Mucosa of descending colon (tissue), 3 donors: ENCODE data around the gene POFUT1. TPM values are rescaled to one million over a fixed set of nuclear protein-coding genes. Genes with fewer than 3 reads are reported as not detected.
"Not testable (repeated sequence)": the region's sequence is repeated elsewhere in the genome, so short reads cannot be mapped to it uniquely, and the experiment has no call there.

ENCODE experiments used
- ATAC-seq: fragments of 200-7000 bp; cut with Tn5 transposase; one replicate; pipeline ENCODE4 v1.9.1; 2020; ENCODE audit warnings: mild to moderate bottlenecking, moderate library complexity
- DNase-seq, 3 donors: peaks; one replicate each; pipeline ENCODE4 v3.0.0-alpha.2; 2020
- H3K36me3 ChIP-seq: fragments of 200-600 bp; one replicate; pipeline ENCODE4 v1.8.0; 2021; ENCODE audit warnings: low read depth, mild to moderate bottlenecking
- H3K4me1 ChIP-seq: fragments of 200-600 bp; one replicate; pipeline ENCODE4 v1.8.0; 2021; ENCODE audit warnings: low read depth, mild to moderate bottlenecking
- H3K4me3 ChIP-seq: fragments of 200-600 bp; one replicate; pipeline ENCODE4 v1.8.0; 2021; ENCODE audit warnings: mild to moderate bottlenecking
- H3K9me3 ChIP-seq: fragments of 200-600 bp; one replicate; pipeline ENCODE4 v1.8.0; 2021; ENCODE audit warnings: mild to moderate bottlenecking
- intact Hi-C, 2 donors: fragments of 100-400 bp; cut with DNase I in 1 of 2; cut with micrococcal nuclease in 1 of 2; formaldehyde crosslinking; loops; one replicate each; pipeline versions ENCODE4 v1.11.0 to v1.11.1; 2022; cut with DNase I, micrococcal nuclease
- total RNA-seq, 3 donors: library from RNA; stranded (reverse); fragmentation: NEBNext Ultra II Directional in 2 of 3; extraction: Animal tissue kit (Norgen Biotek cat#: 25700) in 2 of 3; gene quantifications; one replicate each; pipeline versions ENCODE4 v1.2.1 to v1.2.4, GENCODE V29; 2021 to 2023
- TF ChIP-seq, protein P1 (sequence below): fragments of 200-600 bp; IDR thresholded peaks from one replicate; pipeline ENCODE4 v1.8.0; 2022; ENCODE audit warnings: antibody characterized with exemption, mild to moderate bottlenecking
- donor health status: DM: no; HTN: no; CAD: no; lungs with moderate emphysema.
- donor health status: DM: no; HTN: no; CAD: no.
- donor health status: DM: no; HTN: yes; CAD: no.

POFUT1 gene
- total RNA-seq, 3 donors from 2014 or later, result 35.5 to 48.5 (median 44.8) TPM

DNA sequence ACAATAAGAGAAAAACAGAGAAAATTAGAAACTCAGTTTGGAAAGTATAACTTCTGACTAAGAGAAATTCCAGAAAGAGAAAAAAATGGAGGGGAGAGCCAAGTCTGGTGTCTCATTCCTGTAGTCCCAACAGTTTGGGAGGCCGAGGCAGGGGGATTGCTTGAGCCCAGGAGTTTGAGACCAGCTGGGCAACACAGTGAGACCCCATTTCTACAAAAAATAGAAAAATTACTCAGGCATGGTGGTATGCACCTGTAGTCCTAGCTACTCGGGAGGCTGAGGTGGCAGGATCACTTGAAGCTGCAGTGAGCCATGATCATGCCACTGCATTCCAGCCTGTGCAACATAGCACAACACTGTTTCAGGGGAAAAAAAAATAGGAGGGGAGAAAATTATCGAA, 66.7 kb downstream of the POFUT1 start:
- DNase-seq, result no peak
- TF ChIP-seq, protein P1, sequence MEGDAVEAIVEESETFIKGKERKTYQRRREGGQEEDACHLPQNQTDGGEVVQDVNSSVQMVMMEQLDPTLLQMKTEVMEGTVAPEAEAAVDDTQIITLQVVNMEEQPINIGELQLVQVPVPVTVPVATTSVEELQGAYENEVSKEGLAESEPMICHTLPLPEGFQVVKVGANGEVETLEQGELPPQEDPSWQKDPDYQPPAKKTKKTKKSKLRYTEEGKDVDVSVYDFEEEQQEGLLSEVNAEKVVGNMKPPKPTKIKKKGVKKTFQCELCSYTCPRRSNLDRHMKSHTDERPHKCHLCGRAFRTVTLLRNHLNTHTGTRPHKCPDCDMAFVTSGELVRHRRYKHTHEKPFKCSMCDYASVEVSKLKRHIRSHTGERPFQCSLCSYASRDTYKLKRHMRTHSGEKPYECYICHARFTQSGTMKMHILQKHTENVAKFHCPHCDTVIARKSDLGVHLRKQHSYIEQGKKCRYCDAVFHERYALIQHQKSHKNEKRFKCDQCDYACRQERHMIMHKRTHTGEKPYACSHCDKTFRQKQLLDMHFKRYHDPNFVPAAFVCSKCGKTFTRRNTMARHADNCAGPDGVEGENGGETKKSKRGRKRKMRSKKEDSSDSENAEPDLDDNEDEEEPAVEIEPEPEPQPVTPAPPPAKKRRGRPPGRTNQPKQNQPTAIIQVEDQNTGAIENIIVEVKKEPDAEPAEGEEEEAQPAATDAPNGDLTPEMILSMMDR, result no peak
- Histone ChIP-seq H3K36me3 (no peaks in the 10 kb centered on the region), H3K9me3 (no peaks in the 10 kb centered on the region), H3K4me1 (peaks cover 9% of the 10 kb centered on the region), H3K4me3 (no peak overlapping the region)
- ATAC-seq, result no peak
- intact Hi-C loops, result no loop called here

DNA sequence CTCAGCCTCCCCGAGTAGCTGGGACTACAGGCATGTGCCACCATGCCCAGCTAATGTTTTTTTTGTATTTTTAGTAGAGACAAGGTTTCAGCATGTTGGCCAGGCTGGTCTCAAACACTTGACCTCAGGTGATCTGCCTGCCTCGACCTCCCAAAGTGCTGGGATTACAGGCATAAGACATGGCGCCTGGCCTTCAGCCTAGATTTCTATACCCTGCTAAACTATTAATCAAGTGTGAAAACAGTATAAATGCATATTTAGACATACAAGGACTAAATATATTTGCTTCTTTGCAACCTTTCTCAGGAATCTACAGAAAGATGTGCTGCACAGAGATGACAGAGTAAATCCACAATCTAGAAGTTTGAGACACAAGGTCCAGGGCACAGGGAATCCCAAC, 67.5 kb downstream of the POFUT1 start:
- H3K4me3 ChIP-seq, ATAC-seq, H3K4me1 ChIP-seq, H3K9me3 ChIP-seq, DNase-seq, intact Hi-C loops, H3K36me3 ChIP-seq: not testable (repeated sequence)

DNA sequence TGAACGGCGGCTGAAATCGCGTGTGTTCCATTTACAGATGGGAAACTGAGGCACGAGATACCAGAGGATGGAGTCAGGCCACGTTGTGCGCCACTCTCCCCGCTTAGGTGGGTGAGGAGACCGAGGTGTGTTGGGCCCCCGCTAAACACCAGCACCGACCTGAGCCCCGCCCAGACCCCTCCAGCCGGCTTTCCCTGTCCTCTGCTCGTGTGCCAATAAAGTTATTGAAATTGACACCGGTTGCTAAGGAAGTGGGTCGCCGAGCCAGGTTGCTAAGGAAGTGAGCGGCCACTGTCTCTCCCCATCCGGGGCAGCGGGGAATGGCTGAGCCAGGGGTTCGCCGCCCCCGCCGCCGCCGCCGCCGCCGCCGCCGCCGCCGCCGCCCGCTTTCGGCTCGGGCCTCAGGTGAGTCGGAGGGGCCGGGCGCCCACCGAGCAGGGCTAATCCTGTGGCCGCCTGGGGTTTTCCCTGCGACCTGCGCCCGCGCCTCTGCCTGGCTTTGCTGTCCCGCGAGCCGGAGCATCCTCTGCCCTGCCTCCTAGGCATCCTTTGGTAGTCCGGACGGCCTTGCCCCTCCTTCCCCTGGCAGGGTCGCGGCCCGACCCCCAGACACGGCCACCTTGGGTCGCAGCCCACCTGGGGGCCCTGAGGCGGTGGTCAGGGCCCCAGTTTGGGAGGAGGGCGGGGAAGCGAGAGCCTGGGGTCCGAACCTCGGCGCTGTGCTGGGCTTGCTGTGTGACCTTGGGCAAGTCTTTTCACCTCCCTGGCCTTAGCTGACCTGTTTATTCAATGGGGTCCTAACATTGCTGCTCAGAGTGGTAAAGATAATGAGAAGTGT, 69.9 kb downstream of the POFUT1 start, which contains the start of gene KIF3B:
Gene KIF3B (plus strand): TSS at position 291 of the 838 bp plus-strand sequence. CDS start 32,127 bp downstream, outside the sequence.
- TF ChIP-seq, protein P1, result no peak

DNA sequence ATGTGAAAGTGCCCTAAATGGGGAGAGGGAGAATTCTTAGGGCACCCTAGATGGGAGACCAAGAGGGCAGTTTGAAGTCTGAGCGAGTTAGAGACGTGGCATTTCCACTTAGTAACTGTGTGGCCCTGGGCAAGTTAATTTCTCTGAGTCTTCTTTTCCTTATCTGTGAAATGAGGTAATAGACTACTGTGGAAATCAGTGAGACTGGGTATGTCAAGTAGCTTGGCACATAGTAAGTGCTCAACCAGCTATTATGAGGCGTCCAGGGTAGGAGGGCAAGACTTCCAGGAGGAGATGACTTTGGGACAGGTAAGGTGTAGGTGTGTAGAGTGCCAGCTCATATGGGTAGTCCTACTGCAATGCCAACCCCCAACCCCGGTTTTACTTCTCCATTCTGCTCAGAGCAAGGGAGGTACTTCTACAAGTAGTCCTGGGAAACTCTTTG, 70.5 kb downstream of the POFUT1 start:
- no peaks in the 10 kb centered on the region for H3K36me3 ChIP-seq
- DNase-seq, result no peak
- intact Hi-C loops, result no loop called here
- peak overlapping the region; percentile 70 for H3K4me3 ChIP-seq
- no peaks in the 10 kb centered on the region for H3K9me3 ChIP-seq
- peak; percentile 52 for ATAC-seq
- TF ChIP-seq, protein P1, result no peak
- peaks cover 9% of the 10 kb centered on the region for H3K4me1 ChIP-seq

More for the DNA sequence above, 69.9 kb downstream of the POFUT1 start, which contains the start of gene KIF3B:
- DNase-seq, result peak; percentile 87 to 93 (median 89)
- no peaks in the 10 kb centered on the region for H3K9me3 ChIP-seq
- H3K36me3 ChIP-seq, result no peaks in the 10 kb centered on the region
- intact Hi-C loops, result no loop called here
- H3K4me1 ChIP-seq, result peaks cover 9% of the 10 kb centered on the region
- ATAC-seq, result peak; percentile 96
- H3K4me3 ChIP-seq, result peak within 1 kb of the TSS; percentile 70

DNA sequence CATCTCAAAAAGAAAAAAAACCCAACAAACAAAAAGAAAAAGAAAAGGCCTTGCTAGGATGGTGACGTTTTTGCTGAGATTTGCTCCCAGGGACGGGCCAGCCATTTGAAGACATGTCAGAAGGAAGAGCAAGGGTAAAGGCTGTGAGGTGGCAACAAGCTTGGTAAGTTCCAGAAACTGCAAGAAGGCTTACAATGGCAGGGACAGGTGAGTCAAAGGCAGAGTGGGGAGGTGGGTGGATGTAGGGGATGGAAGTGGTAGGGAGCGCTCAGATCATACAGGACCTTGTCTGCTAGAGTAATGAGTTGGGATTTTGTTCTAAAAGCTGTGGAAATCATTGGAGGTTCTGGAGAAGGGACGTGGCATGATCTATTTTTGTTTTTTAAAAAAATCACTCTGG, 74.0 kb downstream of the POFUT1 start:
- Histone ChIP-seq H3K4me3 (no peak overlapping the region), H3K4me1 (peaks cover 16% of the 10 kb centered on the region), H3K9me3 (no peaks in the 10 kb centered on the region), H3K36me3 (no peaks in the 10 kb centered on the region)
- intact Hi-C loops, result no loop called here
- TF ChIP-seq, protein P1, result no peak
- DNase-seq, result no peak
- ATAC-seq, result no peak

DNA sequence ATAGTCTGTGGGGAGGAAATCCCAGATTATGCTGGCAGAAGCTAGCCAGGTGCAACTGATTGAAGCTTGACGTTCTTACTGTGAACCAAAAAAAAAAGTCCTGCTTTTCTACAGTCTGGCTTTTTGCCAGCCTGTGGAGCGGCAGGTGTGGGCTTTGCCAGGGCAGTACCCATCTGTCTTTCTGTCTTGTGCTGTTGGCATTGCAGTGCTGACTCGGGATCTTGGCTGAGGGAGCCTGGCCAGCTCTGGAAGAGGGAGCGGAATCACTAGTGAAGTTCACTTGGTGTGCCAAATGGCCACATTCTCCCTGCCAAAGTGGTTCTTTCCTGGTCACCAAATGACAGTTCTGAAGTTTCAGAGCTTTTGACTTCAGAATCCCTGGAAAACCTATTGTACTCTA, 74.8 kb downstream of the POFUT1 start:
- intact Hi-C loops, result no loop called here
- H3K4me1 ChIP-seq, result peaks cover 12% of the 10 kb centered on the region
- TF ChIP-seq, protein P1, result no peak
- no peak overlapping the region for H3K4me3 ChIP-seq
- DNase-seq, result no peak
- no peaks in the 10 kb centered on the region for H3K36me3 ChIP-seq
- no peaks in the 10 kb centered on the region for H3K9me3 ChIP-seq
- peak; percentile 17 for ATAC-seq
